ENCODE data around the gene ANKRD63.

ANKRD63 gene

GRCh38 chr15:40254452-40254851, 28.4 kb downstream of the ANKRD63 start:
- DNase-seq, result no peak

GRCh38 chr15:40253167-40253790, 29.6 kb downstream of the ANKRD63 start:
- no peak for DNase-seq

- no peak for DNase-seq
These were observed 30.3 kb downstream of the ANKRD63 start for GRCh38 chr15:40252438-40253166.

GRCh38 chr15:40252141-40252437, 30.8 kb downstream of the ANKRD63 start:
- no peak for DNase-seq

- DNase-seq, result no peak
These were observed 31.3 kb downstream of the ANKRD63 start for GRCh38 chr15:40251486-40252140.

GRCh38 chr15:40250771-40251483, 31.9 kb downstream of the ANKRD63 start:
- DNase-seq, result no peak

- no peak for DNase-seq
These were observed 32.6 kb downstream of the ANKRD63 start for GRCh38 chr15:40250304-40250656.

GRCh38 chr15:40249477-40250303, 33.2 kb downstream of the ANKRD63 start:
- DNase-seq, result no peak

GRCh38 chr15:40248006-40248783, 34.7 kb downstream of the ANKRD63 start:
- no peak for DNase-seq

GRCh38 chr15:40247406-40247971, 35.4 kb downstream of the ANKRD63 start:
- no peak for DNase-seq

- no peak for DNase-seq
These were observed 36.2 kb downstream of the ANKRD63 start for GRCh38 chr15:40246496-40247280.

- DNase-seq, result no peak
These were observed 37.0 kb downstream of the ANKRD63 start for GRCh38 chr15:40245666-40246450.

GRCh38 chr15:40244961-40245523, 37.8 kb downstream of the ANKRD63 start:
- DNase-seq, result no peak

GRCh38 chr15:40243126-40243810, 39.6 kb downstream of the ANKRD63 start:
- no peak for DNase-seq

GRCh38 chr15:40242601-40243000, 40.3 kb downstream of the ANKRD63 start:
- no peak for DNase-seq

GRCh38 chr15:40242213-40242599, 40.7 kb downstream of the ANKRD63 start:
- no peak for DNase-seq

GRCh38 chr15:40241269-40242212, 41.3 kb downstream of the ANKRD63 start:
- no peak for DNase-seq
